WTC11 (cell line): ENCODE data around the gene RBP5. TPM values are rescaled to one million over a fixed set of nuclear protein-coding genes. Genes with fewer than 3 reads are reported as not detected.

ENCODE experiments used
- ATAC-seq: fragments of 200-7000 bp; cut with Tn5 transposase; 2 replicates; pipeline ENCODE4 v1.10.0; 2021; ENCODE audit warnings: mild to moderate bottlenecking, moderate library complexity
- CTCF ChIA-PET: fragments of 300-600 bp; sonication (Branson Sonifier 250); formaldehyde crosslinking; loops from one replicate; lab custom pipeline; 2021; ENCODE audit warnings: antibody characterized with exemption; lab: Charles Lee
- POLR2A ChIA-PET: fragments of 350-600 bp; sonication (Branson Sonifier 250); formaldehyde crosslinking; loops from one replicate; lab custom pipeline; 2021; ENCODE audit warnings: antibody characterized with exemption; lab: Charles Lee
- DNase-seq: peaks from one replicate; pipeline ENCODE4 v3.0.0; 2021; ENCODE audit warnings: low spot score
- H3K27ac Mint-ChIP-seq: 2 replicates; pipeline ENCODE4 v1.8.0; 2021; ENCODE audit warnings: mixed read lengths
- H3K27me3 Mint-ChIP-seq: 2 replicates; pipeline ENCODE4 v1.8.0; 2021; ENCODE audit warnings: low read depth, mild to moderate bottlenecking, moderate library complexity, mixed read lengths
- H3K36me3 Mint-ChIP-seq: 2 replicates; pipeline ENCODE4 v1.8.0; 2021; ENCODE audit warnings: mixed read lengths
- H3K4me1 Mint-ChIP-seq: 2 replicates; pipeline ENCODE4 v1.8.0; 2022; ENCODE audit warnings: mixed read lengths
- H3K4me3 Mint-ChIP-seq: 2 replicates; pipeline ENCODE4 v1.8.0; 2021; ENCODE audit warnings: mild to moderate bottlenecking, moderate library complexity, mixed read lengths
- H3K9me3 Mint-ChIP-seq: 2 replicates; pipeline ENCODE4 v1.8.0; 2021; ENCODE audit warnings: mixed read lengths
- CDX4 ChIP-seq: fragments of 250-450 bp; sonication (Bioruptor Pico); IDR thresholded peaks from 2 replicates; pipeline ENCODE4 v1.9.0; 2021; ENCODE audit warnings: moderate library complexity, mild to moderate bottlenecking, inconsistent platforms, borderline replicate concordance
- CTCF ChIP-seq: fragments of 200-600 bp; IDR thresholded peaks from 2 replicates; pipeline ENCODE4 v1.8.0; 2022; ENCODE audit warnings: antibody characterized with exemption
- EMX1 ChIP-seq: fragments of 250-450 bp; sonication (Bioruptor Pico); IDR thresholded peaks from 2 replicates; pipeline ENCODE4 v1.8.0; 2021; ENCODE audit warnings: mild to moderate bottlenecking
- ESRRA ChIP-seq: sonication (generic); formaldehyde crosslinking; IDR thresholded peaks from 2 replicates; pipeline ENCODE4 v1.8.1; 2022; ENCODE audit warnings: mild to moderate bottlenecking, missing genetic modification reagents, borderline replicate concordance
- GABPB1 ChIP-seq: sonication (generic); formaldehyde crosslinking; IDR thresholded peaks from 2 replicates; pipeline ENCODE4 v1.8.1; 2023; ENCODE audit warnings: mild to moderate bottlenecking, missing genetic modification reagents
- RORB ChIP-seq: fragments of 250-450 bp; sonication (Bioruptor Pico); IDR thresholded peaks from 2 replicates; pipeline ENCODE4 v1.9.0; 2021; ENCODE audit warnings: mild to moderate bottlenecking
- SMAD3 ChIP-seq: sonication (generic); formaldehyde crosslinking; IDR thresholded peaks from 2 replicates; pipeline ENCODE4 v1.8.0; 2022; ENCODE audit warnings: missing genetic modification reagents, mild to moderate bottlenecking, borderline replicate concordance
- TEAD4 ChIP-seq: sonication (generic); formaldehyde crosslinking; IDR thresholded peaks from 2 replicates; pipeline ENCODE4 v1.8.0; 2022; ENCODE audit warnings: mild to moderate bottlenecking, missing genetic modification reagents
- ZNF138 ChIP-seq: sonication (generic); formaldehyde crosslinking; conservative IDR thresholded peaks from 2 replicates; pipeline ENCODE4 v1.8.1; 2022; ENCODE audit warnings: mild to moderate bottlenecking, moderate library complexity, missing genetic modification reagents
- ZNF232 ChIP-seq: sonication (generic); formaldehyde crosslinking; IDR thresholded peaks from 2 replicates; pipeline ENCODE4 v1.8.0; 2022; ENCODE audit warnings: mild to moderate bottlenecking, missing genetic modification reagents
- ZNF423 ChIP-seq: fragments of 250-450 bp; sonication (Bioruptor Pico); IDR thresholded peaks from 2 replicates; pipeline ENCODE4 v2.1.2; 2022; ENCODE audit warnings: mild to moderate bottlenecking, moderate library complexity
- ZNF532 ChIP-seq: fragments of 250-450 bp; sonication (Bioruptor Pico); IDR thresholded peaks from 2 replicates; pipeline ENCODE4 v1.9.0; 2021; ENCODE audit warnings: mild to moderate bottlenecking, borderline replicate concordance
- total RNA-seq: library from RNA; stranded (reverse); gene quantifications from 3 replicates; pipeline ENCODE4 v1.2.3, GENCODE V29; 2021
- TF ChIP-seq, protein P1 (sequence below): sonication (generic); formaldehyde crosslinking; IDR thresholded peaks from 2 replicates; pipeline ENCODE4 v1.8.0; 2023; ENCODE audit warnings: missing genetic modification reagents, mild to moderate bottlenecking, borderline replicate concordance
- TF ChIP-seq, protein P2 (sequence below): fragments of 250-450 bp; sonication (Bioruptor Pico); IDR thresholded peaks from 2 replicates; pipeline ENCODE4 v1.8.0; 2021; ENCODE audit warnings: mild to moderate bottlenecking
- TF ChIP-seq, protein P3 (sequence below): sonication (generic); formaldehyde crosslinking; IDR thresholded peaks from 2 replicates; pipeline ENCODE4 v1.8.0; 2022; ENCODE audit warnings: missing genetic modification reagents
- TF ChIP-seq, protein P4 (sequence below): sonication (generic); formaldehyde crosslinking; IDR thresholded peaks from 2 replicates; pipeline ENCODE4 v1.8.1; 2023; ENCODE audit warnings: mild to moderate bottlenecking, missing genetic modification reagents, borderline replicate concordance
- TF ChIP-seq, protein P5 (sequence below): sonication (generic); formaldehyde crosslinking; conservative IDR thresholded peaks from 2 replicates; pipeline ENCODE4 v1.8.1; 2022; ENCODE audit warnings: mild to moderate bottlenecking, missing genetic modification reagents

The RBP5 gene
- total RNA-seq, 1 experiment from 2014 or later, result 4.1 TPM

GRCh38 chr12:7171854-7172253, 43.2 kb upstream of the RBP5 start:
- H3K36me3 Mint-ChIP-seq, result peaks cover 55% of the 10 kb centered on the region
- CTCF ChIA-PET, result no interaction called here
- no peak overlapping the region for H3K4me3 Mint-ChIP-seq
- no peak for ATAC-seq
- peaks cover 89% of the 10 kb centered on the region for H3K9me3 Mint-ChIP-seq
- H3K4me1 Mint-ChIP-seq, result no peaks in the 10 kb centered on the region
- no peak for DNase-seq
- no peak overlapping the region for H3K27ac Mint-ChIP-seq
- POLR2A ChIA-PET, result no interaction called here
- H3K27me3 Mint-ChIP-seq, result peaks cover 30% of the 10 kb centered on the region
- TF ChIP-seq, protein P1, sequence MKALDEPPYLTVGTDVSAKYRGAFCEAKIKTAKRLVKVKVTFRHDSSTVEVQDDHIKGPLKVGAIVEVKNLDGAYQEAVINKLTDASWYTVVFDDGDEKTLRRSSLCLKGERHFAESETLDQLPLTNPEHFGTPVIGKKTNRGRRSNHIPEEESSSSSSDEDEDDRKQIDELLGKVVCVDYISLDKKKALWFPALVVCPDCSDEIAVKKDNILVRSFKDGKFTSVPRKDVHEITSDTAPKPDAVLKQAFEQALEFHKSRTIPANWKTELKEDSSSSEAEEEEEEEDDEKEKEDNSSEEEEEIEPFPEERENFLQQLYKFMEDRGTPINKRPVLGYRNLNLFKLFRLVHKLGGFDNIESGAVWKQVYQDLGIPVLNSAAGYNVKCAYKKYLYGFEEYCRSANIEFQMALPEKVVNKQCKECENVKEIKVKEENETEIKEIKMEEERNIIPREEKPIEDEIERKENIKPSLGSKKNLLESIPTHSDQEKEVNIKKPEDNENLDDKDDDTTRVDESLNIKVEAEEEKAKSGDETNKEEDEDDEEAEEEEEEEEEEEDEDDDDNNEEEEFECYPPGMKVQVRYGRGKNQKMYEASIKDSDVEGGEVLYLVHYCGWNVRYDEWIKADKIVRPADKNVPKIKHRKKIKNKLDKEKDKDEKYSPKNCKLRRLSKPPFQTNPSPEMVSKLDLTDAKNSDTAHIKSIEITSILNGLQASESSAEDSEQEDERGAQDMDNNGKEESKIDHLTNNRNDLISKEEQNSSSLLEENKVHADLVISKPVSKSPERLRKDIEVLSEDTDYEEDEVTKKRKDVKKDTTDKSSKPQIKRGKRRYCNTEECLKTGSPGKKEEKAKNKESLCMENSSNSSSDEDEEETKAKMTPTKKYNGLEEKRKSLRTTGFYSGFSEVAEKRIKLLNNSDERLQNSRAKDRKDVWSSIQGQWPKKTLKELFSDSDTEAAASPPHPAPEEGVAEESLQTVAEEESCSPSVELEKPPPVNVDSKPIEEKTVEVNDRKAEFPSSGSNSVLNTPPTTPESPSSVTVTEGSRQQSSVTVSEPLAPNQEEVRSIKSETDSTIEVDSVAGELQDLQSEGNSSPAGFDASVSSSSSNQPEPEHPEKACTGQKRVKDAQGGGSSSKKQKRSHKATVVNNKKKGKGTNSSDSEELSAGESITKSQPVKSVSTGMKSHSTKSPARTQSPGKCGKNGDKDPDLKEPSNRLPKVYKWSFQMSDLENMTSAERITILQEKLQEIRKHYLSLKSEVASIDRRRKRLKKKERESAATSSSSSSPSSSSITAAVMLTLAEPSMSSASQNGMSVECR (CRISPR knock-in tag), result no peak
- no peak for TF ChIP-seq ESRRA (CRISPR knock-in tag)
- TF ChIP-seq EMX1 (CRISPR knock-in tag), result no peak
- no peak for TF ChIP-seq SMAD3
- no peak for TF ChIP-seq CDX4 (CRISPR knock-in tag)
- TF ChIP-seq GABPB1 (CRISPR knock-in tag), result no peak
- TF ChIP-seq, protein P2, sequence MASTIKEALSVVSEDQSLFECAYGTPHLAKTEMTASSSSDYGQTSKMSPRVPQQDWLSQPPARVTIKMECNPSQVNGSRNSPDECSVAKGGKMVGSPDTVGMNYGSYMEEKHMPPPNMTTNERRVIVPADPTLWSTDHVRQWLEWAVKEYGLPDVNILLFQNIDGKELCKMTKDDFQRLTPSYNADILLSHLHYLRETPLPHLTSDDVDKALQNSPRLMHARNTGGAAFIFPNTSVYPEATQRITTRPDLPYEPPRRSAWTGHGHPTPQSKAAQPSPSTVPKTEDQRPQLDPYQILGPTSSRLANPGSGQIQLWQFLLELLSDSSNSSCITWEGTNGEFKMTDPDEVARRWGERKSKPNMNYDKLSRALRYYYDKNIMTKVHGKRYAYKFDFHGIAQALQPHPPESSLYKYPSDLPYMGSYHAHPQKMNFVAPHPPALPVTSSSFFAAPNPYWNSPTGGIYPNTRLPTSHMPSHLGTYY (CRISPR knock-in tag), result no peak
- TF ChIP-seq, protein P3, sequence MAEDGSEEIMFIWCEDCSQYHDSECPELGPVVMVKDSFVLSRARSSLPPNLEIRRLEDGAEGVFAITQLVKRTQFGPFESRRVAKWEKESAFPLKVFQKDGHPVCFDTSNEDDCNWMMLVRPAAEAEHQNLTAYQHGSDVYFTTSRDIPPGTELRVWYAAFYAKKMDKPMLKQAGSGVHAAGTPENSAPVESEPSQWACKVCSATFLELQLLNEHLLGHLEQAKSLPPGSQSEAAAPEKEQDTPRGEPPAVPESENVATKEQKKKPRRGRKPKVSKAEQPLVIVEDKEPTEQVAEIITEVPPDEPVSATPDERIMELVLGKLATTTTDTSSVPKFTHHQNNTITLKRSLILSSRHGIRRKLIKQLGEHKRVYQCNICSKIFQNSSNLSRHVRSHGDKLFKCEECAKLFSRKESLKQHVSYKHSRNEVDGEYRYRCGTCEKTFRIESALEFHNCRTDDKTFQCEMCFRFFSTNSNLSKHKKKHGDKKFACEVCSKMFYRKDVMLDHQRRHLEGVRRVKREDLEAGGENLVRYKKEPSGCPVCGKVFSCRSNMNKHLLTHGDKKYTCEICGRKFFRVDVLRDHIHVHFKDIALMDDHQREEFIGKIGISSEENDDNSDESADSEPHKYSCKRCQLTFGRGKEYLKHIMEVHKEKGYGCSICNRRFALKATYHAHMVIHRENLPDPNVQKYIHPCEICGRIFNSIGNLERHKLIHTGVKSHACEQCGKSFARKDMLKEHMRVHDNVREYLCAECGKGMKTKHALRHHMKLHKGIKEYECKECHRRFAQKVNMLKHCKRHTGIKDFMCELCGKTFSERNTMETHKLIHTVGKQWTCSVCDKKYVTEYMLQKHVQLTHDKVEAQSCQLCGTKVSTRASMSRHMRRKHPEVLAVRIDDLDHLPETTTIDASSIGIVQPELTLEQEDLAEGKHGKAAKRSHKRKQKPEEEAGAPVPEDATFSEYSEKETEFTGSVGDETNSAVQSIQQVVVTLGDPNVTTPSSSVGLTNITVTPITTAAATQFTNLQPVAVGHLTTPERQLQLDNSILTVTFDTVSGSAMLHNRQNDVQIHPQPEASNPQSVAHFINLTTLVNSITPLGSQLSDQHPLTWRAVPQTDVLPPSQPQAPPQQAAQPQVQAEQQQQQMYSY (CRISPR knock-in tag), result no peak
- no peak for TF ChIP-seq ZNF232
- TF ChIP-seq ZNF138, result no peak
- no peak for TF ChIP-seq ZNF423 (CRISPR knock-in tag)
- no peak for TF ChIP-seq CTCF
- no peak for TF ChIP-seq RORB
- TF ChIP-seq TEAD4 (CRISPR knock-in tag), result no peak
- TF ChIP-seq, protein P4, sequence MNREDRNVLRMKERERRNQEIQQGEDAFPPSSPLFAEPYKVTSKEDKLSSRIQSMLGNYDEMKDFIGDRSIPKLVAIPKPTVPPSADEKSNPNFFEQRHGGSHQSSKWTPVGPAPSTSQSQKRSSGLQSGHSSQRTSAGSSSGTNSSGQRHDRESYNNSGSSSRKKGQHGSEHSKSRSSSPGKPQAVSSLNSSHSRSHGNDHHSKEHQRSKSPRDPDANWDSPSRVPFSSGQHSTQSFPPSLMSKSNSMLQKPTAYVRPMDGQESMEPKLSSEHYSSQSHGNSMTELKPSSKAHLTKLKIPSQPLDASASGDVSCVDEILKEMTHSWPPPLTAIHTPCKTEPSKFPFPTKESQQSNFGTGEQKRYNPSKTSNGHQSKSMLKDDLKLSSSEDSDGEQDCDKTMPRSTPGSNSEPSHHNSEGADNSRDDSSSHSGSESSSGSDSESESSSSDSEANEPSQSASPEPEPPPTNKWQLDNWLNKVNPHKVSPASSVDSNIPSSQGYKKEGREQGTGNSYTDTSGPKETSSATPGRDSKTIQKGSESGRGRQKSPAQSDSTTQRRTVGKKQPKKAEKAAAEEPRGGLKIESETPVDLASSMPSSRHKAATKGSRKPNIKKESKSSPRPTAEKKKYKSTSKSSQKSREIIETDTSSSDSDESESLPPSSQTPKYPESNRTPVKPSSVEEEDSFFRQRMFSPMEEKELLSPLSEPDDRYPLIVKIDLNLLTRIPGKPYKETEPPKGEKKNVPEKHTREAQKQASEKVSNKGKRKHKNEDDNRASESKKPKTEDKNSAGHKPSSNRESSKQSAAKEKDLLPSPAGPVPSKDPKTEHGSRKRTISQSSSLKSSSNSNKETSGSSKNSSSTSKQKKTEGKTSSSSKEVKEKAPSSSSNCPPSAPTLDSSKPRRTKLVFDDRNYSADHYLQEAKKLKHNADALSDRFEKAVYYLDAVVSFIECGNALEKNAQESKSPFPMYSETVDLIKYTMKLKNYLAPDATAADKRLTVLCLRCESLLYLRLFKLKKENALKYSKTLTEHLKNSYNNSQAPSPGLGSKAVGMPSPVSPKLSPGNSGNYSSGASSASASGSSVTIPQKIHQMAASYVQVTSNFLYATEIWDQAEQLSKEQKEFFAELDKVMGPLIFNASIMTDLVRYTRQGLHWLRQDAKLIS (CRISPR knock-in tag), result no peak
- TF ChIP-seq ZNF532 (CRISPR knock-in tag), result no peak
- TF ChIP-seq, protein P5, sequence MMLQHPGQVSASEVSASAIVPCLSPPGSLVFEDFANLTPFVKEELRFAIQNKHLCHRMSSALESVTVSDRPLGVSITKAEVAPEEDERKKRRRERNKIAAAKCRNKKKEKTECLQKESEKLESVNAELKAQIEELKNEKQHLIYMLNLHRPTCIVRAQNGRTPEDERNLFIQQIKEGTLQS (CRISPR knock-in tag), result no peak
